Natural killer cell (primary cell): Measurements from ENCODE around the gene EPHB2. TPM values are rescaled to one million over a fixed set of nuclear protein-coding genes. Genes with fewer than 3 reads are reported as not detected.

Experiments
- ATAC-seq, 3 donors: fragments of 150-1000 bp in 2 of 3; fragments of 200-7000 bp in 1 of 3; cut with Tn5 transposase; 1 replicate in 1 of 3; 2 replicates in 2 of 3; pipeline ENCODE4 v1.10.0; 2021; ENCODE audit warnings: mild to moderate bottlenecking in 2 of 3, moderate library complexity in 2 of 3
- DNase-seq, 2 donors: peaks; one replicate each; pipeline versions ENCODE4 v3.0.0 to v3.0.0-alpha.2; 2013 to 2021; ENCODE audit warnings: mixed read lengths in 1 of 2
- H3K27ac ChIP-seq: one replicate; pipeline ENCODE4 v1.5.1; 2013; ENCODE audit warnings: mild to moderate bottlenecking, low read length
- H3K27me3 ChIP-seq: one replicate; pipeline ENCODE4 v1.6.1; 2013; ENCODE audit warnings: low read length; ENCODE audit not compliant: control insufficient read depth, insufficient read depth
- H3K36me3 ChIP-seq: one replicate; pipeline ENCODE4 v1.6.1; 2013; ENCODE audit warnings: low read length; ENCODE audit not compliant: control insufficient read depth, insufficient read depth
- H3K4me1 ChIP-seq: one replicate; pipeline ENCODE4 v1.6.1; 2013; ENCODE audit warnings: low read length; ENCODE audit not compliant: control insufficient read depth, insufficient read depth
- H3K4me3 ChIP-seq: one replicate; pipeline ENCODE4 v1.5.1; 2013; ENCODE audit warnings: low read length
- H3K9me3 ChIP-seq: one replicate; pipeline ENCODE4 v1.6.1; 2013; ENCODE audit warnings: low read length; ENCODE audit not compliant: control insufficient read depth, insufficient read depth
- H3K27ac Mint-ChIP-seq, 2 donors: one replicate each; pipeline ENCODE4 v1.8.0; 2022; ENCODE audit warnings: mild to moderate bottlenecking in 2 of 2, mixed read lengths in 2 of 2, moderate library complexity in 1 of 2
- H3K27me3 Mint-ChIP-seq, 2 donors: one replicate each; pipeline ENCODE4 v1.8.0; 2022; ENCODE audit warnings: low read depth in 2 of 2, mixed read lengths in 2 of 2
- H3K36me3 Mint-ChIP-seq: one replicate; pipeline ENCODE4 v1.8.0; 2022; ENCODE audit warnings: mixed read lengths
- H3K4me1 Mint-ChIP-seq, 2 donors: one replicate each; pipeline ENCODE4 v1.8.0; 2022; ENCODE audit warnings: mixed read lengths in 2 of 2
- H3K4me3 Mint-ChIP-seq: one replicate; pipeline ENCODE4 v1.8.0; 2022; ENCODE audit warnings: mild to moderate bottlenecking, moderate library complexity, mixed read lengths
- H3K9me3 Mint-ChIP-seq, 2 donors: one replicate each; pipeline ENCODE4 v1.8.0; 2022; ENCODE audit warnings: mixed read lengths in 2 of 2
- WGBS: methylation state at CpG from one replicate; pipeline ENCODE4 v1.1.7; 2013; ENCODE audit warnings: missing lambda C conversion rate; ENCODE audit not compliant: insufficient coverage; 5-methylcytosine and 5-hydroxymethylcytosine counted together
- intact Hi-C: fragments of 100-400 bp; cut with micrococcal nuclease; formaldehyde crosslinking; loops from one replicate; pipeline ENCODE4 v1.14.2; 2022
- total RNA-seq, 4 donors: library from RNA; stranded (reverse); fragments of 120-200 nt in 1 of 4; gene quantifications; one replicate each; pipeline versions ENCODE4 v1.2.3 to v1.2.4, GENCODE V29; 2013 to 2022
- TF ChIP-seq, protein P1 (sequence below): fragments of 200-600 bp; IDR thresholded peaks from one replicate; pipeline ENCODE4 v1.8.0; 2022; ENCODE audit warnings: antibody characterized with exemption

Gene EPHB2
- total RNA-seq, 3 donors from 2014 or later (not counting 1 experiment from before 2014, with no cell fraction given), result 0.14 to 0.23 TPM; not detected in 1

DNA sequence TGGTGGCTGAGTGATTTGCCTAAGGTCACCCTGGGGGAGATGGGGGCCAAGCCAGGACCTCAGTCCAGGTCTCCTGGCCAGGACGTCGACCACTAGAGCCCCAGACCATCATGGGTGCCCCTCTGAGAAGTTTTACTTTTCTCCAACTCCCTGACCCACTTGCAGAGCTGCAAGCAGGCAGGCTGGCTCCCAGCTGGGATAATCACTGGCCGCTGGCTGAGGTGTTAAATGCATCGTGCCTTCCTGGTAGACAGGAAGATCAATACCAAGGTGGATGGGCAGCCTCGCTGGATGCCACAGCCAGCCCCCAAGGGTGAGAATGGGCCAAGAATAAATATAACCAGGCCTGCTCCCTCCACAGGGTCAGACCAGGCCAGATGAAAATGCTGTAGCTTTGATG lies 106.2 kb downstream of the EPHB2 start:
- H3K36me3 Mint-ChIP-seq, result no peaks in the 10 kb centered on the region
- intact Hi-C loops, result no loop called here
- no peak for DNase-seq
- no peaks in the 10 kb centered on the region for H3K36me3 ChIP-seq
- no peaks in the 10 kb centered on the region for H3K9me3 Mint-ChIP-seq
- no peak for ATAC-seq
- no peak overlapping the region for H3K27ac Mint-ChIP-seq
- H3K4me1 Mint-ChIP-seq, result peaks cover 0 to 5% of the 10 kb centered on the region in 2 donors
- no peak overlapping the region for H3K27ac ChIP-seq
- H3K4me1 ChIP-seq, result no peaks in the 10 kb centered on the region
- no peaks in the 10 kb centered on the region for H3K27me3 ChIP-seq
- H3K27me3 Mint-ChIP-seq, result peaks cover 0 to 3% of the 10 kb centered on the region in 2 donors
- TF ChIP-seq, protein P1, sequence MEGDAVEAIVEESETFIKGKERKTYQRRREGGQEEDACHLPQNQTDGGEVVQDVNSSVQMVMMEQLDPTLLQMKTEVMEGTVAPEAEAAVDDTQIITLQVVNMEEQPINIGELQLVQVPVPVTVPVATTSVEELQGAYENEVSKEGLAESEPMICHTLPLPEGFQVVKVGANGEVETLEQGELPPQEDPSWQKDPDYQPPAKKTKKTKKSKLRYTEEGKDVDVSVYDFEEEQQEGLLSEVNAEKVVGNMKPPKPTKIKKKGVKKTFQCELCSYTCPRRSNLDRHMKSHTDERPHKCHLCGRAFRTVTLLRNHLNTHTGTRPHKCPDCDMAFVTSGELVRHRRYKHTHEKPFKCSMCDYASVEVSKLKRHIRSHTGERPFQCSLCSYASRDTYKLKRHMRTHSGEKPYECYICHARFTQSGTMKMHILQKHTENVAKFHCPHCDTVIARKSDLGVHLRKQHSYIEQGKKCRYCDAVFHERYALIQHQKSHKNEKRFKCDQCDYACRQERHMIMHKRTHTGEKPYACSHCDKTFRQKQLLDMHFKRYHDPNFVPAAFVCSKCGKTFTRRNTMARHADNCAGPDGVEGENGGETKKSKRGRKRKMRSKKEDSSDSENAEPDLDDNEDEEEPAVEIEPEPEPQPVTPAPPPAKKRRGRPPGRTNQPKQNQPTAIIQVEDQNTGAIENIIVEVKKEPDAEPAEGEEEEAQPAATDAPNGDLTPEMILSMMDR, result no peak
- H3K4me3 Mint-ChIP-seq, result no peak overlapping the region
- 92% methylated on average over 5 of the region's 5 CpGs for WGBS
- H3K4me3 ChIP-seq, result no peak overlapping the region
- no peaks in the 10 kb centered on the region for H3K9me3 ChIP-seq

DNA sequence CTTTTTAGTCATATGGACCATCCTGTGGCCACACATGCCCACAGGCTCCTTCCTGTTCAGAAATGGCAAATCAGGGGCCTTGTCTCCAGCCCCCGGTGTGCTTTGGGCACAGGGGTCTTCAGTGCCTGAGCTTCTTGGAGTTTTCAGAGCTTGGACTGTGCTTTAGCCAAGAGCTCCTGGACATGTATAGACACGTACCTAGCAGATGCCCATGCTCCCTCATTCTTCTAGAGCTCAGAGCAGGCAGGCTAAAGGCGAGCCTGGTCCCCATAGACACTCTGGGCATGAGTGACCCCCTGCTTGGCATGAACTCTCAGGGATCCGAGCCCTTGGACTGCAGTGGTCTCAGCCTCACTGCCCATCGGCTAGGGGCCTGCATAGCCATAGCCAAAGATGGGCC lies 106.8 kb downstream of the EPHB2 start:
- H3K9me3 Mint-ChIP-seq, result no peaks in the 10 kb centered on the region
- no peak overlapping the region for H3K4me3 Mint-ChIP-seq
- Histone ChIP-seq H3K4me1 (no peaks in the 10 kb centered on the region), H3K9me3 (no peaks in the 10 kb centered on the region), H3K27me3 (no peaks in the 10 kb centered on the region), H3K4me3 (no peak overlapping the region), H3K36me3 (no peaks in the 10 kb centered on the region), H3K27ac (no peak overlapping the region)
- peaks cover 0 to 3% of the 10 kb centered on the region in 2 donors for H3K27me3 Mint-ChIP-seq
- no peaks in the 10 kb centered on the region for H3K4me1 Mint-ChIP-seq
- no peak for DNase-seq
- whole genome bisulfite sequencing, result 83% methylated on average over 5 of the region's 5 CpGs
- TF ChIP-seq, protein P1, result no peak
- no peaks in the 10 kb centered on the region for H3K36me3 Mint-ChIP-seq
- no peak overlapping the region for H3K27ac Mint-ChIP-seq
- intact Hi-C loops, result no loop called here
- ATAC-seq, result no peak

DNA sequence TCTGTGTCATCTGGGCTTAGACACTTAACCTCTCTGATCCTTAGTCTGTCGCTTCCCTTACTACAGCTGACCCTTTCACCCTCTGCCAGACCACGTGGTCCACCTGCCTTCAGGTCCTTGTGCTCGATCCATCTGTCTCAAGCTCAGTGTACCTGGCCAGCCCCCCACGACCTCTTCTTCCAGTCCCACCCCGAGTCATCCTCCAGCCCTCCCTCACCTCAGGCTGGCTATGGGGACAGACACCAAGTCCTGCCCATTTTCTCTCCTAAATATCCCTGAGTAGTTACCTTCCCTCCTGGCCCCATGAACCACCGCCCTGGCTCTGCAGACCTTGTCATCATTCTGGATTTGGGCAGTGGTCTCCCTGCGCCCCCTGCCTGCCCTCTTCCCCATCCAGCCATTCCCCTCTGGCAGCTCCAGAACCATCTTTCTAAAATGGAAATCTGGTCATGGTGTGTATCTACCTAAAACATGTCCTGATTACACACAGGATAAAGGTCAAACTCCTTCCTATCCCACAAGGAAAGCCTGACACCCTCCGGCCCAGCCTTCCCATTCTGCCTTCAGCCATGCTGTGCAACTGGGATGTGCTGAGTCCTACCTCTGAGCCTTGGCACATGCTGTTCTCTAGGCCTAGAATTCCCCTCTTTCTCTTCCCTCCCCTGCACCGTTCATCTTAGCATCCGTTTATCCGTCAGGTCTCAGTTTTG lies 107.6 kb downstream of the EPHB2 start:
- intact Hi-C loops, result no loop called here
- Histone ChIP-seq H3K4me1 (no peaks in the 10 kb centered on the region), H3K27ac (no peak overlapping the region), H3K36me3 (no peaks in the 10 kb centered on the region), H3K9me3 (no peaks in the 10 kb centered on the region), H3K27me3 (no peaks in the 10 kb centered on the region), H3K4me3 (no peak overlapping the region)
- H3K4me1 Mint-ChIP-seq, result no peaks in the 10 kb centered on the region
- H3K9me3 Mint-ChIP-seq, result no peaks in the 10 kb centered on the region
- H3K27me3 Mint-ChIP-seq, result peaks cover 0 to 3% of the 10 kb centered on the region in 2 donors
- ATAC-seq, result no peak
- WGBS, result 78% methylated on average over 11 of the region's 11 CpGs
- TF ChIP-seq, protein P1, result no peak
- H3K36me3 Mint-ChIP-seq, result no peaks in the 10 kb centered on the region
- no peak for DNase-seq
- H3K27ac Mint-ChIP-seq, result no peak overlapping the region
- no peak overlapping the region for H3K4me3 Mint-ChIP-seq

DNA sequence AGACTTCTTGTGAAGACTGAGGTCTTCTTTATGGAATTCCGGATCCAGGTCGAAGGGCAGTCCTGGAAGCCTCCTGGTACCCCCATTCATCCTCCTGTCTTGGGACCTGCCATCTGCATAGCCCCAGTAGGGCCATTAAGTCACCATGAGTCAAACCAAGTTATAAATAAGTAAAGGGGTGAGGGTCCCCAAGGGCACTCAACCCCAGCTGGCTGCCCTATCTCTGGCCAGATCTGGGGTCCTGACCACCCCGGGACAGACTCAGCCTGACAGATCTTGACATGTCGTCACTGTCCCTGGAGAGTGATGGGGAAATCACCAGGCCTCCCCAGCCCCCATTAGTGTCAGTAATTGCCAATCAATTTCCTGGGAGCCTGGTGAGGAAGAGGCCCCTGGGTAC lies 108.7 kb downstream of the EPHB2 start:
- Mint-ChIP-seq H3K27me3 (peaks cover 0 to 5% of the 10 kb centered on the region in 2 donors), H3K4me3 (no peak overlapping the region), H3K9me3 (no peaks in the 10 kb centered on the region), H3K27ac (no peak overlapping the region), H3K4me1 (no peaks in the 10 kb centered on the region), H3K36me3 (no peaks in the 10 kb centered on the region)
- no peaks in the 10 kb centered on the region for H3K27me3 ChIP-seq
- no peak overlapping the region for H3K27ac ChIP-seq
- intact Hi-C loops, result no loop called here
- ATAC-seq (no peak), DNase-seq (no peak)
- H3K4me1 ChIP-seq, result no peaks in the 10 kb centered on the region
- H3K4me3 ChIP-seq, result no peak overlapping the region
- WGBS, result 82% methylated on average over 4 of the region's 4 CpGs
- no peaks in the 10 kb centered on the region for H3K36me3 ChIP-seq
- TF ChIP-seq, protein P1, result no peak
- no peaks in the 10 kb centered on the region for H3K9me3 ChIP-seq
